Measurements from ENCODE around the gene STRBP. TPM values are rescaled to one million over a fixed set of nuclear protein-coding genes. Genes with fewer than 3 reads are reported as not detected.
"Not testable (repeated sequence)": the region's sequence is repeated elsewhere in the genome, so short reads cannot be mapped to it uniquely, and the experiment has no call there.

STRBP gene
- total RNA-seq, 2 donors from 2014 or later: 10.0 to 12.6 TPM

DNA sequence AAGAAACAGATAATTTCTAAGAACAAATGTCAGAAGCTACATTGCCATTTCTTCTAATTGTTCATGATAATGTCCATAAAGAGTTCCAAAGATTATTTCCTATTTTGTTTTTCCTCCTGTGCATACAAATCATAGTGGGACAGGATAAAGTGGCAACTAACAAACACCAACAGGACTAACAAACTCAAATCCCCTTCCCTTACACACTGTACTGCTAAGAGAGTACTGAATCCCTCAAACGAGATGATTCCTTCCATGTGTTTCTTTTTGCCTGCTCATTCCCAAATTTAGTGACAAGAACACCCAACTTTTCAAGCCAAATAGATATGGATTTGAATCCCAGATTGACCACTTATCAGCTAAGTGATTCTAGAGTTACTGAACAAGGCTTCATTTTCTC is 15.2 kb downstream of the STRBP start:
- TF ChIP-seq, protein P1, sequence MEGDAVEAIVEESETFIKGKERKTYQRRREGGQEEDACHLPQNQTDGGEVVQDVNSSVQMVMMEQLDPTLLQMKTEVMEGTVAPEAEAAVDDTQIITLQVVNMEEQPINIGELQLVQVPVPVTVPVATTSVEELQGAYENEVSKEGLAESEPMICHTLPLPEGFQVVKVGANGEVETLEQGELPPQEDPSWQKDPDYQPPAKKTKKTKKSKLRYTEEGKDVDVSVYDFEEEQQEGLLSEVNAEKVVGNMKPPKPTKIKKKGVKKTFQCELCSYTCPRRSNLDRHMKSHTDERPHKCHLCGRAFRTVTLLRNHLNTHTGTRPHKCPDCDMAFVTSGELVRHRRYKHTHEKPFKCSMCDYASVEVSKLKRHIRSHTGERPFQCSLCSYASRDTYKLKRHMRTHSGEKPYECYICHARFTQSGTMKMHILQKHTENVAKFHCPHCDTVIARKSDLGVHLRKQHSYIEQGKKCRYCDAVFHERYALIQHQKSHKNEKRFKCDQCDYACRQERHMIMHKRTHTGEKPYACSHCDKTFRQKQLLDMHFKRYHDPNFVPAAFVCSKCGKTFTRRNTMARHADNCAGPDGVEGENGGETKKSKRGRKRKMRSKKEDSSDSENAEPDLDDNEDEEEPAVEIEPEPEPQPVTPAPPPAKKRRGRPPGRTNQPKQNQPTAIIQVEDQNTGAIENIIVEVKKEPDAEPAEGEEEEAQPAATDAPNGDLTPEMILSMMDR (IDR thresholded peaks at IDR 0.05): no peak
- Histone ChIP-seq H3K36me3 (no peaks in the 10 kb centered on the region), H3K27me3 (no peaks in the 10 kb centered on the region), H3K4me3 (no peak overlapping the region), H3K9me3 (peaks cover 0 to 3% of the 10 kb centered on the region in 2 donors), H3K27ac (no peak overlapping the region), H3K4me1 (peaks cover 0 to 8% of the 10 kb centered on the region in 2 donors)
- DNase-seq (ENCODE audit: low spot score): no peak

DNA sequence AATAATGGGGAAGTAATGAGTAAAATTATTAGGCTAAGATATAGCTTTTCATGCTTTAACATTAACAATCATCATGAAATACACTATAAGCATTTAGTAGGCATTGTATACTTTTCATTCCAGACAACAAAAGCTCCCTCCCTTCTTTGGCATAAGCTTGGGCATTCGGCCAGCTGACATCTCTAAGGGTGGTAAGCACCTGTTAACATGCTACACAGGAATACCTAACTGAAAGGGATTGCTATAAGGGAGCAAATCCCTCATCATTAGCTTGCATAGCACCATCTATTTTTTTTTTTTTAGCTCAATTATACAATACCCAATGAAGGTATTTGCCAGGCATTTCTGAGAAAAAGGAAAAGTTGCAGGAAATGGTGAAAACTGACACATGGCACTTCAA is 16.6 kb downstream of the STRBP start:
- no peaks in the 10 kb centered on the region for H3K36me3 ChIP-seq
- peaks cover 0 to 8% of the 10 kb centered on the region in 2 donors for H3K4me1 ChIP-seq
- no peak for DNase-seq (ENCODE audit: low spot score)

DNA sequence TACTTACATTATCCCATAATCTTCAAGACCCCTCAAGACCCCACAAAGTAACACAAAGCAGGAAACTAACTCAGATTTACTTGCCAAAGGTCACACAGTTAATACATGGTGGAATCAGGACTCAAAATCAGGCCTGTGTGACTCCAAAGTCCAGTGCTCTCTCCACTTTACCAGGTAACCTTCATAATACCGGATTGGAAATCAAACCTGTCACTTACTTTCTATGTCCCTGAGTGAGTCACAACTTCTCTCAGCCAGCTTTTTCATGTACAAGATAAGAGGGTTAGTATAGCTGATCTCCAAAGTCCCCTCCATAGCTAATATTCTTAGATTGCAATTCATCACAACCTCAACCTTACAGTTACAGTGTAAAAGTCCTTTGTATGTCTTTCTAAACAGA is 17.1 kb downstream of the STRBP start:
- TF ChIP-seq, protein P1 (IDR thresholded peaks at IDR 0.05): no peak
- peaks cover 0 to 3% of the 10 kb centered on the region in 2 donors for H3K9me3 ChIP-seq
- no peak overlapping the region for H3K4me3 ChIP-seq
- no peaks in the 10 kb centered on the region for H3K36me3 ChIP-seq
- no peaks in the 10 kb centered on the region for H3K27me3 ChIP-seq
- H3K4me1 ChIP-seq: peaks cover 0 to 8% of the 10 kb centered on the region in 2 donors
- DNase-seq (ENCODE audit: low spot score): no peak
- no peak overlapping the region for H3K27ac ChIP-seq

More for the DNA sequence above, 16.6 kb downstream of the STRBP start:
- Histone ChIP-seq H3K9me3 (peaks cover 0 to 3% of the 10 kb centered on the region in 2 donors), H3K27me3 (no peaks in the 10 kb centered on the region), H3K4me3 (no peak overlapping the region), H3K27ac (no peak overlapping the region)
- TF ChIP-seq, protein P1 (IDR thresholded peaks at IDR 0.05): no peak

DNA sequence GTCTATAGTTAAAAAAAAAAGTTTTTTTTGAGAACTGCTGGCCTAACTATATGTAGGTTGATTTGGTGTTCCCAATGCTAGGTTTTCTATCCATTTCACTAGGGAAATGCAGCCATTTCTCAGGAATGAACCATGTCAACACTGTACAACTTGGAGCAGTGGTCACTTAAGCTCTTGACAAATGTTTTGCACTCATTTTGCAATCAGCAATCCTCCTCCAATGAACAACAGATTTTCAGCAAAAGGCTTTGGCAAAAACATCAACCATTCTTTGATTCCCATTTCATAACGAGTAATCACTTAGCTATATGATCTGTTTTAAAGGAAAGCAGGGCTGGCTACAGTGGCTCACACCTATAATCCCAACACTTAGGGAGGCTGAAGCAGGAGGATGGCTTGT is 17.9 kb downstream of the STRBP start:
- H3K4me1 ChIP-seq: peaks cover 0 to 8% of the 10 kb centered on the region in 2 donors
- no peak for DNase-seq (ENCODE audit: low spot score)
- H3K36me3 ChIP-seq: no peaks in the 10 kb centered on the region
- H3K27me3 ChIP-seq: no peaks in the 10 kb centered on the region
- TF ChIP-seq, protein P1 (IDR thresholded peaks at IDR 0.05): no peak
- H3K4me3 ChIP-seq: no peak overlapping the region
- no peak overlapping the region for H3K27ac ChIP-seq
- peaks cover 0 to 3% of the 10 kb centered on the region in 2 donors for H3K9me3 ChIP-seq

DNA sequence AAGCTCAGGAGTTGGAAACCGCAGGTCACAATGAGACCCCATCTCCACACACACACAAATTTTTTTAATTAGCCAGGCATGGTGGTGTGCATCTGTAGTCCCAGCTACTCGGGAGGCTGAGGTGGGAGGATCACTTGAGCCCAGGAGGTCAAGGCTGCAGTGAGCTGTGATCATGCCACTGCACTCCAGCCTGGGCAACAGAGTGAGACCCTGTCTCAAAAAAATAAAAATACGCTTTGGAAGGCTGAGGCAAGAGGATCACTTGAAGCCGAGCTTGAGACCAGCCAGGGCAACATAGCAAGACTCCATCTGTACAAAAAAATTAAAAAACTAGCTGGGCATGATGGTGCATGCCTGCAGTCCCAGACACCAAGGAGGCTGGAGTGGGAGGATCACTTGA is 19.2 kb downstream of the STRBP start:
- not testable (repeated sequence) for H3K9me3 ChIP-seq; H3K27me3 ChIP-seq; H3K36me3 ChIP-seq; H3K27ac ChIP-seq; H3K4me3 ChIP-seq; DNase-seq (ENCODE audit: low spot score); H3K4me1 ChIP-seq

DNA sequence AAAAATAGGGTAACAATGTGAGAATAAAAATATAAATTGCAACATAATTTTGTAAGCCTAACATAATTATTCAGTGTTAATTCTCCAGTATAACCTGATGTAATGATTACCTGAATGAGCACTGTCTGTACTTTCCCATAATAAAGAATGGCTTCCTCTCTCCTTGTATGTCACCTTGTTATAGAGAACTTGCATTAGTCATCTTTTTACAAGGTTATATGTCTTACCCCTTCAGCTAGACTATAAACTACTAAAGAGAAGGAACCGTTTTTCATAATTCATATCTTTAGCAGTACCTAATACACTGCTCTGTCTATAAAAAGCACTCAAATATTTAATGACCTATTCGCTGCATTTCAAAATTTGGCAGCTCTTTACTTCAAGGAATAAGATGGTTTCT is 19.8 kb downstream of the STRBP start:
- Histone ChIP-seq H3K4me1 (peaks cover 0 to 8% of the 10 kb centered on the region in 2 donors), H3K9me3 (peaks cover 0 to 3% of the 10 kb centered on the region in 2 donors), H3K36me3 (no peaks in the 10 kb centered on the region), H3K27me3 (no peaks in the 10 kb centered on the region), H3K4me3 (no peak overlapping the region), H3K27ac (no peak overlapping the region)
- no peak for DNase-seq (ENCODE audit: low spot score)
- TF ChIP-seq, protein P1 (IDR thresholded peaks at IDR 0.05): no peak
